HepG2 (cell line): ENCODE results near the gene ISCA2. TPM values are rescaled to one million over a fixed set of nuclear protein-coding genes. Genes with fewer than 3 reads are reported as not detected.

Experiments used
- ATAC-seq: fragments of 200-7000 bp; cut with Tn5 transposase; 3 replicates; pipeline ENCODE4 v1.9.1; 2020; ENCODE audit warnings: mild to moderate bottlenecking, moderate library complexity
- BruUV-seq: library from RNA; stranded (reverse); fragments of 400-500 nt; replicated peaks from 2 replicates; lab custom pipeline; 2021; lab: Mats Ljungman, UMichigan
- CTCF ChIA-PET: fragments of 300-600 bp; formaldehyde crosslinking; extraction: SDS; loops from one replicate; lab custom pipeline; 2021; ENCODE audit warnings: low total read pairs, inconsistent platforms, low intra/inter-chr PET ratio; lab: Yijun Ruan, JAX
- POLR2A ChIA-PET: fragments of 350-600 bp; sonication (Branson Sonifier 250); formaldehyde crosslinking; loops from one replicate; lab custom pipeline; 2020; ENCODE audit warnings: antibody characterized with exemption, inconsistent platforms; lab: Yijun Ruan, JAX
- DNase-seq: peaks from one replicate; pipeline ENCODE4 v3.0.0-alpha.2; 2015; ENCODE audit warnings: low spot score
- FAIRE-seq: peaks from 3 replicates; lab custom pipeline; 2011; peaks lifted over from hg19 to GRCh38; lab: Jason Lieb, UNC
- H2AFZ ChIP-seq: one replicate; pipeline ENCODE4 v1.6.1; 2011; ENCODE audit warnings: low read length, inconsistent platforms
- H3K27ac ChIP-seq: fragments of 300-600 bp; 3 replicates; pipeline ENCODE4 v1.8.0; 2011; ENCODE audit warnings: mixed run types, mild to moderate bottlenecking, mixed read lengths, low read length, inconsistent platforms; ENCODE audit not compliant: insufficient read depth; ENCODE audit errors: extremely low read length
- H3K27me3 ChIP-seq, 2 experiments: fragments of 200-600 bp in 1 of 2; 2 replicates in 1 of 2; 3 replicates in 1 of 2; pipeline versions ENCODE4 v1.6.0 to v1.8.0; 2011; ENCODE audit warnings: low read length in 2 of 2, mild to moderate bottlenecking in 2 of 2, moderate library complexity in 2 of 2, inconsistent platforms in 1 of 2; ENCODE audit not compliant: insufficient read depth in 2 of 2, control insufficient read depth in 1 of 2
- H3K36me3 ChIP-seq, 2 experiments: fragments of 200-600 bp in 1 of 2; replicated peaks in 1 of 2; 2 replicates in 1 of 2; 3 replicates in 1 of 2; pipeline versions ENCODE4 v1.5.1 to v1.8.0; 2011; ENCODE audit warnings: low read length in 2 of 2, inconsistent platforms in 1 of 2; ENCODE audit not compliant: insufficient read depth in 2 of 2, control insufficient read depth in 1 of 2
- H3K4me1 ChIP-seq: 2 replicates; pipeline ENCODE4 v1.5.1; 2012; ENCODE audit warnings: low read length, inconsistent platforms; ENCODE audit not compliant: insufficient read depth
- H3K4me2 ChIP-seq: 2 replicates; pipeline ENCODE4 v1.6.0; 2011; ENCODE audit warnings: low read depth, low read length, inconsistent platforms
- H3K4me3 ChIP-seq, 3 experiments: fragments of 200-600 bp in 1 of 3; sonication (generic), shearing (Covaris generic) in 1 of 3; replicated peaks in 1 of 3; 2 replicates each; pipeline ENCODE4 v1.5.1; 2011 to 2016; ENCODE audit warnings: low read length in 3 of 3, inconsistent platforms in 2 of 3, low read depth in 2 of 3, mild to moderate bottlenecking in 2 of 3, control low read depth in 1 of 3, mixed read lengths in 1 of 3; ENCODE audit not compliant: insufficient read depth in 1 of 3
- H3K79me2 ChIP-seq: one replicate; pipeline ENCODE4 v1.6.1; 2011; ENCODE audit warnings: low read length, inconsistent platforms; ENCODE audit not compliant: insufficient read depth
- H3K9ac ChIP-seq: 2 replicates; pipeline ENCODE4 v1.6.0; 2011; ENCODE audit warnings: mild to moderate bottlenecking, low read depth, low read length, inconsistent platforms; ENCODE audit not compliant: insufficient read depth
- H3K9me3 ChIP-seq: 2 replicates; pipeline ENCODE4 v1.5.1; 2012; ENCODE audit warnings: mild to moderate bottlenecking, low read length
- H4K20me1 ChIP-seq: 2 replicates; pipeline ENCODE4 v1.6.0; 2011; ENCODE audit warnings: inconsistent platforms, mild to moderate bottlenecking, low read length, moderate library complexity; ENCODE audit not compliant: insufficient read depth
- ARNT ChIP-seq: fragments of 450-650 bp; IDR thresholded peaks from 2 replicates; pipeline ENCODE4 v1.6.1; 2017
- CBFB ChIP-seq: sonication (generic); formaldehyde crosslinking; IDR thresholded peaks from 2 replicates; pipeline ENCODE4 v1.4.0; 2020; ENCODE audit warnings: missing genetic modification reagents
- FLYWCH1 ChIP-seq: sonication (generic); formaldehyde crosslinking; IDR thresholded peaks from 2 replicates; pipeline ENCODE4 v1.8.1; 2023; ENCODE audit warnings: mild to moderate bottlenecking, missing genetic modification reagents
- FOXM1 ChIP-seq: sonication (generic); formaldehyde crosslinking; IDR thresholded peaks from 2 replicates; pipeline ENCODE4 v1.5.0; 2020; ENCODE audit warnings: missing genetic modification reagents
- HDAC2 ChIP-seq: sonication (generic); formaldehyde crosslinking; IDR thresholded peaks from 2 replicates; pipeline ENCODE4 v1.4.0; 2020; ENCODE audit warnings: missing genetic modification reagents
- HNF4G ChIP-seq, 2 experiments: sonication (generic) in 1 of 2; formaldehyde crosslinking in 1 of 2; IDR thresholded peaks; 2 replicates each; pipeline versions ENCODE4 v1.4.0 to v1.6.1; 2011 to 2020; ENCODE audit warnings: borderline replicate concordance in 2 of 2, low read depth in 2 of 2, mild to moderate bottlenecking in 2 of 2, low read length in 1 of 2, missing genetic modification reagents in 1 of 2, moderate library complexity in 1 of 2
- IKZF4 ChIP-seq: sonication (generic); formaldehyde crosslinking; IDR thresholded peaks from 2 replicates; pipeline ENCODE4 v1.5.1; 2020; ENCODE audit warnings: borderline replicate concordance, mild to moderate bottlenecking, low read depth, missing genetic modification reagents; ENCODE audit errors: not compliant biosample characterization
- NFE2L1 ChIP-seq: sonication (generic); formaldehyde crosslinking; IDR thresholded peaks from 2 replicates; pipeline ENCODE4 v1.4.0; 2020; ENCODE audit warnings: missing genetic modification reagents, mild to moderate bottlenecking, borderline replicate concordance
- PHF5A ChIP-seq: IDR thresholded peaks from one replicate; pipeline ENCODE4 v1.6.1; 2018; ENCODE audit warnings: low read depth, missing genetic modification reagents; ENCODE audit not compliant: unreplicated experiment
- RFXAP ChIP-seq: sonication (generic); formaldehyde crosslinking; IDR thresholded peaks from 2 replicates; pipeline ENCODE4 v1.4.0; 2020; ENCODE audit warnings: missing genetic modification reagents, borderline replicate concordance
- ZNF232 ChIP-seq: sonication (generic); formaldehyde crosslinking; IDR thresholded peaks from 2 replicates; pipeline ENCODE4 v1.4.0; 2020; ENCODE audit warnings: missing genetic modification reagents, borderline replicate concordance
- ZSCAN21 ChIP-seq: sonication (generic); formaldehyde crosslinking; IDR thresholded peaks from 2 replicates; pipeline ENCODE4 v1.8.0; 2022; ENCODE audit warnings: mild to moderate bottlenecking, missing genetic modification reagents, moderate library complexity, borderline replicate concordance
- WGBS: methylation state at CpG from one replicate; pipeline ENCODE4 v1.1.6; 2017; ENCODE audit warnings: low lambda C conversion rate; 5-methylcytosine and 5-hydroxymethylcytosine counted together
- in situ Hi-C: cut with HindIII; loops from 2 replicates; pipeline ENCODE4 v1.10.0; 2017; ENCODE audit warnings: low pct_unique_long_range_greater_than_20kb; ENCODE audit not compliant: extremely low pct_ligation_motif_present
- intact Hi-C: fragments of 100-400 bp; cut with micrococcal nuclease; formaldehyde crosslinking; loops from one replicate; pipeline ENCODE4 v1.10.0; 2022; ENCODE audit not compliant: unreplicated experiment
- polyA plus RNA-seq, 8 experiments: library from polyadenylated mRNA; depleted of rRNA in 3 of 8; stranded (reverse) in 7 of 8; unstranded in 1 of 8; fragments of >200 nt; fragmentation: Illumina TruSeq in 4 of 8; extraction: Trizol in 4 of 8; gene quantifications; 2 replicates each; pipeline versions ENCODE4 v1.2.1 to v1.2.3, GENCODE V29; 2011 to 2016; ENCODE audit warnings: low read depth in 4 of 8, missing spikeins in 1 of 8, mixed read lengths in 1 of 8; ENCODE audit not compliant: insufficient read depth in 1 of 8
- total RNA-seq, 5 experiments: library from RNA; depleted of rRNA; stranded (reverse); fragments of >200 nt; fragmentation: Illumina TruSeq; extraction: Trizol; gene quantifications; 2 replicates each; pipeline ENCODE4 v1.2.3, GENCODE V29; 2016; ENCODE audit warnings: low read depth in 1 of 5
- TF ChIP-seq, protein P1 (sequence below): sonication (generic); formaldehyde crosslinking; IDR thresholded peaks from 2 replicates; pipeline ENCODE4 v1.8.1; 2023; ENCODE audit warnings: mild to moderate bottlenecking, inconsistent platforms, moderate library complexity, missing genetic modification reagents, borderline replicate concordance
- TF ChIP-seq, protein P2 (sequence below): IDR thresholded peaks from 2 replicates; pipeline ENCODE4 v1.6.1; 2018; ENCODE audit warnings: missing genetic modification reagents, mild to moderate bottlenecking, missing compliant biosample characterization
- TF ChIP-seq, protein P3 (sequence below): sonication (generic); formaldehyde crosslinking; IDR thresholded peaks from 2 replicates; pipeline ENCODE4 v1.4.0; 2020; ENCODE audit warnings: low read depth, mild to moderate bottlenecking, missing genetic modification reagents
- TF ChIP-seq, protein P4 (sequence below): IDR thresholded peaks from 2 replicates; pipeline ENCODE4 v1.6.1; 2016; ENCODE audit warnings: missing compliant biosample characterization, missing genetic modification reagents, borderline replicate concordance
- TF ChIP-seq, protein P5 (sequence below): sonication (generic); formaldehyde crosslinking; IDR thresholded peaks from 2 replicates; pipeline ENCODE4 v1.8.1; 2022; ENCODE audit warnings: low read depth, mild to moderate bottlenecking, missing genetic modification reagents

ISCA2 gene
- total and polyA plus RNA-seq, 2 of the 13 experiments (the other 11 are each of a cell fraction or from before 2014, with no cell fraction given): 32.1 to 43.4 TPM

DNA sequence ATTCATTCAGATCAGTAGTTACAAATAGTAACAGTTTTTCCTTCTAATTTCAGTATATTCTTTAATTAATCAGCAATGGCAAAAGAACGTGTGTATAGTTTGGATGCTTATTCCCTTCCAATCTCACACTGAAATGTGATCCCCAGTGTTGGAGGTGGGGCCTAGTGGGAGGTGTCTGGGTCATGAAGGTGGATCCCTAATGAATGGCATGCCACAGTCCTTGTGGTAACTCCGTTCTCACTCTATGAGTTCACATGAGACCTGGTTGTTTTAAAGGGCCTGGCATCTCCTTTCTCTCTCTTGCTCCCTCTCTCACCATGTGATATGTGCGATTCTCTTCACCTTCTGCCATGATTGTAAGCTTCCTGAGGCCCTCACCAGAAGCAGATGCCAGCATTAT lies 48.7 kb upstream of the ISCA2 start:
- Histone ChIP-seq H3K9me3 (no peaks in the 10 kb centered on the region), H3K27me3 (no peaks in the 10 kb centered on the region), H3K4me1 (peaks cover 6% of the 10 kb centered on the region), H3K4me3 (no peak overlapping the region), H3K36me3 (no peaks in the 10 kb centered on the region), H3K79me2 (no peaks in the 10 kb centered on the region), H3K4me2 (no peak overlapping the region), H2AFZ (no peak overlapping the region), H3K9ac (no peak overlapping the region), H4K20me1 (no peaks in the 10 kb centered on the region), H3K27ac (no peak overlapping the region)
- POLR2A ChIA-PET: no interaction called here
- WGBS: 3% methylated on average over 3 of the region's 3 CpGs
- DNase-seq (no peak), FAIRE-seq (no peak), ATAC-seq (no peak)
- intact Hi-C loops: no loop called here
- BruUV-seq: no TSS peak
- CTCF ChIA-PET: no interaction called here
- in situ Hi-C loops: no loop called here
- TF ChIP-seq ARNT (no peak), ZNF232 (CRISPR knock-in tag) (no peak), NFE2L1 (CRISPR knock-in tag) (no peak), FLYWCH1 (CRISPR knock-in tag) (no peak), CBFB (CRISPR knock-in tag) (no peak), HDAC2 (CRISPR knock-in tag) (no peak), RFXAP (CRISPR knock-in tag) (no peak), PHF5A (CRISPR knock-in tag) (no peak), ZSCAN21 (no peak), IKZF4 (no peak), FOXM1 (no peak), HNF4G (IDR thresholded peaks at IDR 0.05; ENCODE audit: borderline replicate concordance, low read depth, low read length) (no peak), HNF4G (CRISPR knock-in tag; IDR thresholded peaks at IDR 0.05; ENCODE audit: borderline replicate concordance, low read depth) (no peak)
- TF ChIP-seq, protein P1, sequence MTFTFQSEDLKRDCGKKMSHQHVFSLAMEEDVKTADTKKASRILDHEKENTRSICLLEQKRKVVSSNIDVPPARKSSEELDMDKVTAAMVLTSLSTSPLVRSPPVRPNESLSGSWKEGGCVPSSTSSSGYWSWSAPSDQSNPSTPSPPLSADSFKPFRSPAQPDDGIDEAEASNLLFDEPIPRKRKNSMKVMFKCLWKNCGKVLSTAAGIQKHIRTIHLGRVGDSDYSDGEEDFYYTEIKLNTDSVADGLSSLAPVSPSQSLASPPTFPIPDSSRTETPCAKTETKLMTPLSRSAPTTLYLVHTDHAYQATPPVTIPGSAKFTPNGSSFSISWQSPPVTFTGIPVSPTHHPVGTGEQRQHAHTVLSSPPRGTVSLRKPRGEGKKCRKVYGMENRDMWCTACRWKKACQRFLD: no peak
- TF ChIP-seq, protein P2, sequence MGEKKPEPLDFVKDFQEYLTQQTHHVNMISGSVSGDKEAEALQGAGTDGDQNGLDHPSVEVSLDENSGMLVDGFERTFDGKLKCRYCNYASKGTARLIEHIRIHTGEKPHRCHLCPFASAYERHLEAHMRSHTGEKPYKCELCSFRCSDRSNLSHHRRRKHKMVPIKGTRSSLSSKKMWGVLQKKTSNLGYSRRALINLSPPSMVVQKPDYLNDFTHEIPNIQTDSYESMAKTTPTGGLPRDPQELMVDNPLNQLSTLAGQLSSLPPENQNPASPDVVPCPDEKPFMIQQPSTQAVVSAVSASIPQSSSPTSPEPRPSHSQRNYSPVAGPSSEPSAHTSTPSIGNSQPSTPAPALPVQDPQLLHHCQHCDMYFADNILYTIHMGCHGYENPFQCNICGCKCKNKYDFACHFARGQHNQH: no peak
- TF ChIP-seq, protein P3, sequence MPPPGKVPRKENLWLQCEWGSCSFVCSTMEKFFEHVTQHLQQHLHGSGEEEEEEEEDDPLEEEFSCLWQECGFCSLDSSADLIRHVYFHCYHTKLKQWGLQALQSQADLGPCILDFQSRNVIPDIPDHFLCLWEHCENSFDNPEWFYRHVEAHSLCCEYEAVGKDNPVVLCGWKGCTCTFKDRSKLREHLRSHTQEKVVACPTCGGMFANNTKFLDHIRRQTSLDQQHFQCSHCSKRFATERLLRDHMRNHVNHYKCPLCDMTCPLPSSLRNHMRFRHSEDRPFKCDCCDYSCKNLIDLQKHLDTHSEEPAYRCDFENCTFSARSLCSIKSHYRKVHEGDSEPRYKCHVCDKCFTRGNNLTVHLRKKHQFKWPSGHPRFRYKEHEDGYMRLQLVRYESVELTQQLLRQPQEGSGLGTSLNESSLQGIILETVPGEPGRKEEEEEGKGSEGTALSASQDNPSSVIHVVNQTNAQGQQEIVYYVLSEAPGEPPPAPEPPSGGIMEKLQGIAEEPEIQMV (CRISPR knock-in tag): no peak
- TF ChIP-seq, protein P4, sequence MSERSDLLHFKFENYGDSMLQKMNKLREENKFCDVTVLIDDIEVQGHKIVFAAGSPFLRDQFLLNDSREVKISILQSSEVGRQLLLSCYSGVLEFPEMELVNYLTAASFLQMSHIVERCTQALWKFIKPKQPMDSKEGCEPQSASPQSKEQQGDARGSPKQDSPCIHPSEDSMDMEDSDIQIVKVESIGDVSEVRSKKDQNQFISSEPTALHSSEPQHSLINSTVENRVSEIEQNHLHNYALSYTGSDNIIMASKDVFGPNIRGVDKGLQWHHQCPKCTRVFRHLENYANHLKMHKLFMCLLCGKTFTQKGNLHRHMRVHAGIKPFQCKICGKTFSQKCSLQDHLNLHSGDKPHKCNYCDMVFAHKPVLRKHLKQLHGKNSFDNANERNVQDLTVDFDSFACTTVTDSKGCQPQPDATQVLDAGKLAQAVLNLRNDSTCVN: no peak
- TF ChIP-seq, protein P5, sequence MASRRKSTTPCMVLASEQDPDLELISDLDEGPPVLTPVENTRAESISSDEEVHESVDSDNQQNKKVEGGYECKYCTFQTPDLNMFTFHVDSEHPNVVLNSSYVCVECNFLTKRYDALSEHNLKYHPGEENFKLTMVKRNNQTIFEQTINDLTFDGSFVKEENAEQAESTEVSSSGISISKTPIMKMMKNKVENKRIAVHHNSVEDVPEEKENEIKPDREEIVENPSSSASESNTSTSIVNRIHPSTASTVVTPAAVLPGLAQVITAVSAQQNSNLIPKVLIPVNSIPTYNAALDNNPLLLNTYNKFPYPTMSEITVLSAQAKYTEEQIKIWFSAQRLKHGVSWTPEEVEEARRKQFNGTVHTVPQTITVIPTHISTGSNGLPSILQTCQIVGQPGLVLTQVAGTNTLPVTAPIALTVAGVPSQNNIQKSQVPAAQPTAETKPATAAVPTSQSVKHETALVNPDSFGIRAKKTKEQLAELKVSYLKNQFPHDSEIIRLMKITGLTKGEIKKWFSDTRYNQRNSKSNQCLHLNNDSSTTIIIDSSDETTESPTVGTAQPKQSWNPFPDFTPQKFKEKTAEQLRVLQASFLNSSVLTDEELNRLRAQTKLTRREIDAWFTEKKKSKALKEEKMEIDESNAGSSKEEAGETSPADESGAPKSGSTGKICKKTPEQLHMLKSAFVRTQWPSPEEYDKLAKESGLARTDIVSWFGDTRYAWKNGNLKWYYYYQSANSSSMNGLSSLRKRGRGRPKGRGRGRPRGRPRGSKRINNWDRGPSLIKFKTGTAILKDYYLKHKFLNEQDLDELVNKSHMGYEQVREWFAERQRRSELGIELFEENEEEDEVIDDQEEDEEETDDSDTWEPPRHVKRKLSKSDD (CRISPR knock-in tag): no peak
